ENCODE data around the gene AFF3. TPM values are rescaled to one million over a fixed set of nuclear protein-coding genes. Genes with fewer than 3 reads are reported as not detected.

AFF3 gene
- total and polyA plus RNA-seq, 2 of the 8 experiments (the other 6 are each of a cell fraction or from before 2014, with no cell fraction given), result 0.27 to 3.0 TPM

DNA sequence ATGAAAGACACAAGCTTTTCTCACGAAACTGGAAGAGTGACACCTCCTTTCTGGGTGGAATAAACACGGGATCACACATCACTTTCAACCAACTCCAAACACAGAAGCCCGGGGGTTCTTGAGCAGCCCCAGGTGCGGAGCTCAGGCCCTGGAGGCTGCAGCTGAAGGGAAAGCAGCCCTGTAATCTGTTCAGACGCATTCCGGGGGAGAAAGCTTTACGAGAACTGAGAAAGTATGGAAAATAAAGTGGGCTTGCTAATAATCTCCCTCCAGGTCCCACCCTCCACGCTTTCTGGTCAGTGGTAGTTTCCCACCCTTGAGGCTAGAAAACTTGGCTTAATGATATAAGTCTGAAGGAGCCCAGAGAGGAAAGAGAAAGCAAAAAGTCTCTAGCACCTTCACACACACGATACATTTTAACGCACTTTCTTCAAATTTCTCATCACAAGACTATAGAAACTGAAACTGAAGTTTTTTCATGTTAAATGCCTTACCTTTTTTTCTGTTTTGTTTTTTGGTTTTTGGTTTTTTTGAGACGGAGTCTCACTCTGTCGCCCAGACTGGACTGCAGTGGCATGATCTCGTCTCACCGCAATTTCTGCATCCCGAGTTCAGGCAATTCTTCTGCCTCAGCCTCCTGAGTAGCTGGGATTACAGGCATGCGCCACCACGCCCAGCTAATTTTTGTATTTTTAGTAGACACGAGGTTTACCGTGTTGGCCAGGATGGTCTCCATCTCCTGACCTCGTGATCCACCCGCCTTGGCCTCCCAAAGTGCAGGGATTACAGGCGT, 141.3 kb downstream of the AFF3 start:
- Histone ChIP-seq H3K9ac (replicated peaks in 1 of 4; ENCODE audit: extremely low read depth in 1 of 4, low read depth in 3 of 4, low read length in 3 of 4) (no peak overlapping the region), H4K91ac (replicated peaks; ENCODE audit: insufficient read length, low read length) (no peak overlapping the region), H2BK5ac (ENCODE audit: low read depth, low read length) (no peak overlapping the region), H3K23me2 (ENCODE audit: low read depth, low read length) (no peaks in the 10 kb centered on the region), H3K4me2 (ENCODE audit: insufficient read depth in 1 of 2, low read depth in 2 of 2, low read length in 2 of 2) (no peak overlapping the region), H4K20me1 (replicated peaks in 1 of 2; ENCODE audit: control insufficient read depth in 1 of 2, insufficient read depth in 2 of 2, low read length in 2 of 2) (no peaks in the 10 kb centered on the region), H3K23ac (ENCODE audit: insufficient read length) (no peak overlapping the region), H4K5ac (ENCODE audit: insufficient read length, low read depth, low read length) (no peak overlapping the region), H3K4me3 (ENCODE audit: extremely low read depth in 1 of 4, insufficient read depth in 2 of 4, low read depth in 3 of 4, low read length in 4 of 4) (no peak overlapping the region), H2BK15ac (ENCODE audit: low read length) (no peak overlapping the region), H2AFZ (ENCODE audit: low read length) (no peak overlapping the region), H3K36me3 (ENCODE audit: control insufficient read depth in 2 of 4, insufficient read depth in 4 of 4, low read length in 3 of 4) (no peaks in the 10 kb centered on the region), H3K9me3 (ENCODE audit: insufficient read depth in 2 of 2, low read depth in 1 of 2, low read length in 1 of 2) (no peaks in the 10 kb centered on the region), H2BK120ac (replicated peaks; ENCODE audit: low read depth, low read length) (no peak overlapping the region), H2BK20ac (ENCODE audit: low read length) (no peak overlapping the region), H3K4me1 (replicated peaks in 1 of 4; ENCODE audit: control insufficient read depth in 3 of 4, insufficient read depth in 4 of 4, low read length in 3 of 4) (no peaks in the 10 kb centered on the region), H4K8ac (ENCODE audit: extremely low read depth, insufficient read depth, low read length) (no peak overlapping the region), H3K4ac (replicated peaks; ENCODE audit: insufficient read length, low read depth, low read length) (no peak overlapping the region), H3K79me2 (ENCODE audit: control insufficient read depth in 1 of 2, insufficient read depth in 2 of 2, low read length in 2 of 2) (no peaks in the 10 kb centered on the region), H2BK12ac (ENCODE audit: low read depth, low read length) (no peak overlapping the region), H3K56ac (replicated peaks; ENCODE audit: insufficient read length, low read depth, low read length) (no peak overlapping the region), H3K79me1 (ENCODE audit: low read depth, low read length) (no peaks in the 10 kb centered on the region), H3K14ac (ENCODE audit: insufficient read length) (no peak overlapping the region), H3K27ac (ENCODE audit: low read depth, low read length) (no peak overlapping the region), H3K27me3 (replicated peaks in 1 of 4; ENCODE audit: control insufficient read depth in 3 of 4, extremely low read depth in 1 of 4, insufficient read depth in 3 of 4, low read length in 3 of 4) (no peaks in the 10 kb centered on the region), H2AK5ac (ENCODE audit: low read depth, low read length) (no peak overlapping the region), H3K18ac (ENCODE audit: extremely low read depth, low read length) (no peak overlapping the region)
- WGBS, 2 experiments (ENCODE audit: extremely low coverage in 1 of 2, insufficient coverage in 1 of 2, insufficient read length in 1 of 2, insufficient replicate concordance in 2 of 2, low coverage in 1 of 2, low lambda C conversion rate in 2 of 2, missing lambda C conversion rate in 1 of 2), result 92% methylated on average over 22 of the region's 22 CpGs; no CpG with 5 or more reads in 1 of the 2 experiments
- FAIRE-seq (no peak), DNase-seq (ENCODE audit: low read depth in 1 of 2, low spot score in 2 of 2) (no peak)
- no peak for TF ChIP-seq E2F6 (IDR thresholded peaks at IDR 0.05)
- ChIA-PET CTCF (ENCODE audit: partially characterized antibody) (no interaction called here), POLR2A (ENCODE audit: partially characterized antibody) (no interaction called here)
